Activated CD4-positive, alpha-beta T cell treated with anti-CD3 and anti-CD28 coated beads, Interleukin-2, amount 10 ng/mL, durations not matched to agents 7 days and 5 days (primary cell): ENCODE measurements around the gene VASH2. TPM values are rescaled to one million over a fixed set of nuclear protein-coding genes. Genes with fewer than 3 reads are reported as not detected.
"Not testable (repeated sequence)": the region's sequence is repeated elsewhere in the genome, so short reads cannot be mapped to it uniquely, and the experiment has no call there.

ENCODE experiments used
- CTCF ChIA-PET: fragments of 350-600 bp; sonication (Branson Sonifier 250); formaldehyde crosslinking; loops from one replicate; lab custom pipeline; 2021; ENCODE audit warnings: antibody characterized with exemption; lab: Charles Lee
- POLR2A ChIA-PET: fragments of 350-600 bp; sonication (Branson Sonifier 250); formaldehyde crosslinking; loops from one replicate; lab custom pipeline; 2021; ENCODE audit warnings: antibody characterized with exemption; lab: Charles Lee
- DNase-seq: peaks from one replicate; pipeline ENCODE4 v3.0.0-alpha.2; 2020
- H3K27ac Mint-ChIP-seq: one replicate; pipeline ENCODE4 v1.8.0; 2021; ENCODE audit warnings: mild to moderate bottlenecking, moderate library complexity, mixed read lengths
- H3K27me3 Mint-ChIP-seq: one replicate; pipeline ENCODE4 v1.8.0; 2021; ENCODE audit warnings: mixed read lengths
- H3K36me3 Mint-ChIP-seq: one replicate; pipeline ENCODE4 v1.8.0; 2021; ENCODE audit warnings: low read depth, mixed read lengths
- H3K4me1 Mint-ChIP-seq: one replicate; pipeline ENCODE4 v1.8.0; 2021; ENCODE audit warnings: mixed read lengths
- H3K4me3 Mint-ChIP-seq: one replicate; pipeline ENCODE4 v1.8.0; 2021; ENCODE audit warnings: mild to moderate bottlenecking, moderate library complexity, mixed read lengths
- H3K9me3 Mint-ChIP-seq: one replicate; pipeline ENCODE4 v1.8.0; 2021; ENCODE audit warnings: mixed read lengths
- total RNA-seq, 2 experiments: library from RNA; stranded (reverse); gene quantifications; one replicate each; pipeline ENCODE4 v1.2.3, GENCODE V29; 2021

The VASH2 gene
- total RNA-seq, result under 1 TPM in 1 of 2 experiments, not detected in 1; 0.12 TPM

DNA sequence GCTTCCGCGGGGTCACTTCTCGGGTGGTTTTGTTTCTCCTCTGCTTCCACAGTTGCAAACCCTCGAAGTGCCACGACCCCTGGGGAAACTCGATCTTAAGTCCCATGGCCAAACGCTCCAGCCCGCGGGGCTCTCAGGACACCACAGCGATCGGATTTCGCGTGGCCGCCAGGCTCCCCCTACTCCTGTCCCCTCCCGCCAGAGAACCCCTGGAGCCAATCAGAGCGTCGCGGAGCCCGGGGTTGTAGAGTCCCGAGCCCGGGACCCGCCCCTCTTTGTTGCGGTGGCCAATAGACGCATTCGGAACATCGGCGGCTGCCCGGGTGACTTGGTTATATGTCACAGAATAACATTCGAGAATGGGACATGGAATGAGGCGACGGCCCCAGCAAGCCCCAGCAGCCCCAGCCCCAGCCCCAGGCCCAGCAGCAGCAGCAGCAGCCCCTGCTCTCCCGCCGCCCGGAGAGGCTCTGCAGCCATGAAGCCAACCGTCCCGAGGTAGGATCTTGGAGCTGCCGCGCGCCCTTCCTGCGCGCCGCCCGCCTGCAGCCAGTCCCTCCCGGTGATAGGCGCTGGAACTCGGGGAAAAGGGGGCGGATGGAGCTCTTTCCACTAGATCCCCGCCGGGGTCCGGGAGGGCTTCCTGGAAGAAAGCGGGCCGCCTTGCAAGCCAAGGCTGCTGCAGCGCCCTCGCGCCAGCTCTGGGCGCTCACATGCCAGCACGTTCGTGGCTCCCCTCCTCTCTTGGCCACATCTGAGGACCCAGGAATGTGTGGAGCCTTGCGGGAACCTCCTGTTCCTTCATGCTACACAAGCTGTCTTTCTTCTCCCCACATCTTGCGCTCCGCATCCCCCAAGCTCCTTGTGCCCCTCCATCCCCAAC, at the start of gene VASH2:
Gene VASH2 (plus strand): TSS at position 299 of the 883 bp plus-strand sequence. CDS start 1,002 bp downstream, outside the sequence.
- H3K27ac Mint-ChIP-seq, result no peak within 1 kb of the TSS
- DNase-seq, result peak; percentile 73
- peak within 1 kb of the TSS; percentile 77 for H3K4me3 Mint-ChIP-seq
- ChIA-PET CTCF (interaction anchor here (0.8 to 1.3 kb wide), 4 partner anchors 10 to 22 kb away, joined by 3 to 4 read pairs (median 3); no protein-coding TSS in a partner anchor), POLR2A (interaction anchor here (0.7 kb wide), 1 partner anchor 1341 kb away, joined by 3 read pairs; no protein-coding TSS in a partner anchor)
- H3K9me3 Mint-ChIP-seq, result peaks cover 5% of the 10 kb centered on the region
- no peaks in the 10 kb centered on the region for H3K36me3 Mint-ChIP-seq
- peaks cover 11% of the 10 kb centered on the region for H3K4me1 Mint-ChIP-seq
- H3K27me3 Mint-ChIP-seq, result peaks cover 66% of the 10 kb centered on the region

DNA sequence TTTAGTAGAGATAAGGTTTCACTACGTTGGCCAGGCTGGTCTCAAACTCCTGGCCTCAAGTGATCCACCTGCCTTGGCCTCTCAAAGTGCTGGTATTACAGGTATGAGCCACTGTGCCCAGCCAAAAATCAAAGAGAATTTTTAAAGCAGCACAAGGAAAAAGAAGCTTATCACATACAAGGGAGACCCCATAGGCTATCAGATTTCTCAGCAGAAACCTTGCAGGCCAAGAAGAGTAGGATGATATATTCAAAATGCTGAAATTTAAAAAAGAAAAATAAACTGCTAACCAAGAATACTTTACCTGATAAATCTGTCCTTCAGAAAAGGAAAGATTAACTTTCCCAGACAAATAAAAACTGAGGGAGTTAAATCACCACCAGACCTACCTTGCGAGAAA, 49.1 kb upstream of the VASH2 start:
- POLR2A ChIA-PET, result no interaction called here
- CTCF ChIA-PET, result interaction anchor here (0.6 to 1.4 kb wide), 4 partner anchors 15 to 159 kb away, joined by 3 to 4 read pairs (median 3); no protein-coding TSS in a partner anchor
- H3K4me3 Mint-ChIP-seq, result no peak overlapping the region
- no peak overlapping the region for H3K27ac Mint-ChIP-seq
- H3K36me3 Mint-ChIP-seq, result peaks cover 36% of the 10 kb centered on the region
- no peak for DNase-seq
- no peaks in the 10 kb centered on the region for H3K4me1 Mint-ChIP-seq
- peaks cover 10% of the 10 kb centered on the region for H3K27me3 Mint-ChIP-seq
- H3K9me3 Mint-ChIP-seq, result peaks cover 20% of the 10 kb centered on the region

GRCh38 chr1:212902054-212902453, 48.3 kb upstream of the VASH2 start:
- ChIA-PET POLR2A (no interaction called here), CTCF (interaction anchor here (1.0 to 1.4 kb wide), 2 partner anchors 16 to 75 kb away, joined by 3 read pairs; no protein-coding TSS in a partner anchor)
- Mint-ChIP-seq H3K27ac (no peak overlapping the region), H3K4me1 (no peaks in the 10 kb centered on the region), H3K9me3 (peaks cover 20% of the 10 kb centered on the region), H3K4me3 (no peak overlapping the region), H3K27me3 (peaks cover 13% of the 10 kb centered on the region), H3K36me3 (peaks cover 34% of the 10 kb centered on the region)
- DNase-seq, result no peak

DNA sequence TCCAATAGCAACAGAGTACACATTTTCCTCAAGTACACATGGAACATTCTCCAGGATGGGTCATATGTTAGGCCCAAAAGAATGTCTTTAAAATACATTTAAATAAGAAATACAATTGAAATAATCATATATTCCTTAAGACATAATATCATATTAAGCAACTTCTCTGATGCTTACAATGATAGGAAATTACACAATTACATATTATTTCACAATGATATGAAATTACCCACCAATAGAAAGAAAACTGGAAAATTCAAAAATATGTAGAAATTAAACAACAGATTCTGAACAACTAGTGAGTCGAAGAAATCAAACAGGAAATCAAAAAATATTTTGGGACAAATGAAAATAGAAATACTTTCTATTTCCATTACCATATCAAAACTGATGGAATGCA, 46.7 kb upstream of the VASH2 start:
- DNase-seq, result no peak
- CTCF ChIA-PET, result no interaction called here
- no peaks in the 10 kb centered on the region for H3K4me1 Mint-ChIP-seq
- peaks cover 20% of the 10 kb centered on the region for H3K9me3 Mint-ChIP-seq
- no peak overlapping the region for H3K27ac Mint-ChIP-seq
- H3K4me3 Mint-ChIP-seq, result no peak overlapping the region
- peaks cover 27% of the 10 kb centered on the region for H3K36me3 Mint-ChIP-seq
- POLR2A ChIA-PET, result no interaction called here
- peaks cover 13% of the 10 kb centered on the region for H3K27me3 Mint-ChIP-seq

GRCh38 chr1:212908071-212908470, 42.3 kb upstream of the VASH2 start:
- H3K36me3 Mint-ChIP-seq, H3K9me3 Mint-ChIP-seq, H3K4me3 Mint-ChIP-seq, H3K4me1 Mint-ChIP-seq, DNase-seq, H3K27ac Mint-ChIP-seq, POLR2A ChIA-PET, CTCF ChIA-PET: not testable (repeated sequence)
- peaks cover 13% of the 10 kb centered on the region for H3K27me3 Mint-ChIP-seq

- Mint-ChIP-seq H3K4me3 (no peak overlapping the region), H3K36me3 (no peaks in the 10 kb centered on the region), H3K4me1 (no peaks in the 10 kb centered on the region), H3K9me3 (no peaks in the 10 kb centered on the region), H3K27ac (no peak overlapping the region), H3K27me3 (peaks cover 10% of the 10 kb centered on the region)
- CTCF ChIA-PET, result no interaction called here
- POLR2A ChIA-PET, result no interaction called here
- no peak for DNase-seq
Observed at GRCh38 chr1:212908971-212909370, 41.4 kb upstream of the VASH2 start.

GRCh38 chr1:212909652-212910063, 40.7 kb upstream of the VASH2 start:
- Mint-ChIP-seq H3K27me3 (peaks cover 6% of the 10 kb centered on the region), H3K36me3 (no peaks in the 10 kb centered on the region), H3K4me1 (no peaks in the 10 kb centered on the region), H3K9me3 (no peaks in the 10 kb centered on the region), H3K27ac (no peak overlapping the region), H3K4me3 (no peak overlapping the region)
- no peak for DNase-seq
- ChIA-PET POLR2A (no interaction called here), CTCF (no interaction called here)

- H3K4me1 Mint-ChIP-seq, H3K36me3 Mint-ChIP-seq, CTCF ChIA-PET, H3K27me3 Mint-ChIP-seq, H3K9me3 Mint-ChIP-seq, H3K4me3 Mint-ChIP-seq, POLR2A ChIA-PET, DNase-seq, H3K27ac Mint-ChIP-seq: not testable (repeated sequence)
Observed at GRCh38 chr1:212910213-212910612, 40.1 kb upstream of the VASH2 start.

- H3K36me3 Mint-ChIP-seq, H3K9me3 Mint-ChIP-seq, DNase-seq, POLR2A ChIA-PET, H3K4me3 Mint-ChIP-seq, H3K4me1 Mint-ChIP-seq, CTCF ChIA-PET, H3K27ac Mint-ChIP-seq, H3K27me3 Mint-ChIP-seq: not testable (repeated sequence)
Observed at GRCh38 chr1:212913638-212914037, 36.7 kb upstream of the VASH2 start.

DNA sequence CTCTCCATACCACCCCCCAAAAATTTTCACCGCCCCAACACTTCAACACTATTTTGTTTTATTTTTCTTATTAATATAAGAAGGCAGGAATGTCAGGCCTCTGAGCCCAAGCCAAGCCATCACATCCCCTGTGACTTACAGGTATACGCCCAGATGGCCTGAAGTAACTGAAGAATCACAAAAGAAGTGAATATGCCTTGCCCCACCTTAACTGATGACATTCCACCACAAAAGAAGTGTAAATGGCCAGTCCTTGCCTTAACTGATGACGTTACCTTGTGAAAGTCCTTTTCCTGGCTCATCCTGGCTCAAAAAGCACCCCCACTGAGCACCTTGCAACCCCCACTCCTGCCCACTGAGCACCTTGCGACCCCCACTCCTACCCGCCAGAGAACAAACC, 36.2 kb upstream of the VASH2 start:
- H3K27ac Mint-ChIP-seq, H3K4me3 Mint-ChIP-seq, H3K9me3 Mint-ChIP-seq, DNase-seq, POLR2A ChIA-PET, H3K27me3 Mint-ChIP-seq, CTCF ChIA-PET, H3K4me1 Mint-ChIP-seq, H3K36me3 Mint-ChIP-seq: not testable (repeated sequence)

DNA sequence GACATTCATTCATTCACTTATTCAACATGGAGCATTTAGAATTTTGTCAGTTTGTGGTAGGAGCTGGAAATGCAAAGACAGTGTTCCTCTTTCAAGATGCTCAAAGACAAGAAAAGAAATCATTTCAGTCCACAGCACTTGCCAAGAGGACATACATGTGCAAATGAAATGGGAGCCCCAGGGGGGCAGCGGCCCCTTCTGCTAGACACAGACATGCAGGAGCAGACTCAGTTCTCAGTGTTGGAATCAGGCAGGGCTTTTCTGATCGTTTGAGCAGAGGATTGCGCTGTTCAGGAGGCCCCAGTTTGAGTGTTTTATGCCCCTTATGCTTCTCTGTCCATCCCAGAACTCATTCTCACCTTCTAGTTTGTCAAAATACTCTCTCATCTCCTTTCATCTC, 35.6 kb upstream of the VASH2 start:
- ChIA-PET POLR2A (no interaction called here), CTCF (no interaction called here)
- H3K27me3 Mint-ChIP-seq, result peaks cover 6% of the 10 kb centered on the region
- no peak overlapping the region for H3K4me3 Mint-ChIP-seq
- no peak for DNase-seq
- no peaks in the 10 kb centered on the region for H3K36me3 Mint-ChIP-seq
- no peaks in the 10 kb centered on the region for H3K4me1 Mint-ChIP-seq
- H3K9me3 Mint-ChIP-seq, result no peaks in the 10 kb centered on the region
- H3K27ac Mint-ChIP-seq, result no peak overlapping the region

DNA sequence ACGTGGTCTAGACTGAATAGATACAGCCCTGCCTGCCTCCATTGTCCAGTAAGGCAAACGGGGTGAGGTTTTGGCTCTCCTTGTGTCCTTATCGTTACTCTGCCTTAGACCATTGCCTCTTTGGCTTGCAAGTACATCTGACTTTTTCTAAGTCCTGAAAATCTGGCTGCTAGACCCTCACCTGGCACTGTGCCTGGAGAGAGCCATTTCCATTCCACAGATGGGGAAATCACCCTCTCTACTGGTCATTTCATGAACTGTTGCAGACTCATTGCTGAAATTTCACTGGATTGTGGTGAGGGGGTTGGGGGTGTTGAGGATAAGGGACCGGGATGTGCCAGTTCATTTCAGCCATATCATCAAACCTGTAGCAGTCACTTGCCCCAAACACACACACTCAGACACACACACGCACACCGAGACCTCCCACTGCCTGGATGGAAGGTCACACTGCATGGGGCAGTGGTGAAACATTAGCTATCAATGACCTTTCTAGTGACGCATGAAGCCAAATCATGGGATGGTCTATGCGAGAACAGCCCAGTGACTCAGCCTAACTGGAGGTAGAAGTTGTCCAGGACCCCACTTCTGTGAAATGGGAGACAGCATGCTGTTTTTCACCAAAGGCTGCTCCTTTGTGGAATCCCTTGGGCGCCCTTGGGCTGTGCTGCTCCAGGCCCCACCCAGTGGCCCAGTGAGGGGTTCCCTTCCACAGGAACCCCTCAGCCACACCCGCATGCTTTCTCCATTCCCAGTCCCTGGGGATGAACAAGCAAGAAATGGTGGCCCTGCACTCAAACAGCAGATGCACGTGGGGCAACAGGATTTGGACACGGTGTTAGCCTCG, 34.9 kb upstream of the VASH2 start:
- CTCF ChIA-PET, result interaction anchor here (0.7 kb wide), 1 partner anchor 14 kb away, joined by 3 read pairs; no protein-coding TSS in a partner anchor
- POLR2A ChIA-PET, result no interaction called here

More for the DNA sequence above, 34.9 kb upstream of the VASH2 start:
- peaks cover 6% of the 10 kb centered on the region for H3K27me3 Mint-ChIP-seq
- no peak for DNase-seq
- H3K36me3 Mint-ChIP-seq, result no peaks in the 10 kb centered on the region
- no peaks in the 10 kb centered on the region for H3K4me1 Mint-ChIP-seq
- H3K27ac Mint-ChIP-seq, result no peak overlapping the region
- H3K9me3 Mint-ChIP-seq, result no peaks in the 10 kb centered on the region
- no peak overlapping the region for H3K4me3 Mint-ChIP-seq
